Rectal smooth muscle tissue (tissue), 1 donor: ENCODE data around the gene HES5.
"Not testable (repeated sequence)": the region's sequence is repeated elsewhere in the genome, so short reads cannot be mapped to it uniquely, and the experiment has no call there.

ENCODE experiments used
- H3K27ac ChIP-seq: one replicate; pipeline ENCODE4 v1.7.0; 2013; ENCODE audit warnings: low read depth, low read length, inconsistent platforms
- H3K27me3 ChIP-seq: one replicate; pipeline ENCODE4 v1.7.0; 2013; ENCODE audit warnings: low read length; ENCODE audit not compliant: control insufficient read depth, insufficient read depth
- H3K36me3 ChIP-seq: one replicate; pipeline ENCODE4 v1.7.0; 2013; ENCODE audit warnings: low read length; ENCODE audit not compliant: control insufficient read depth, insufficient read depth
- H3K4me1 ChIP-seq: one replicate; pipeline ENCODE4 v1.7.0; 2013; ENCODE audit warnings: low read length; ENCODE audit not compliant: control insufficient read depth, insufficient read depth
- H3K4me3 ChIP-seq: one replicate; pipeline ENCODE4 v1.7.0; 2013; ENCODE audit warnings: low read length
- H3K9ac ChIP-seq: one replicate; pipeline ENCODE4 v1.7.0; 2013; ENCODE audit warnings: low read length

HES5 gene

GRCh38 chr1:2557482-2558400 lies 27.7 kb upstream of the HES5 start:
- Histone ChIP-seq H3K9ac (peak overlapping the region; percentile 24), H3K27ac (no peak overlapping the region), H3K4me3 (peak overlapping the region; percentile 78), H3K4me1 (peaks cover 6% of the 10 kb centered on the region), H3K36me3 (peaks cover 19% of the 10 kb centered on the region), H3K27me3 (no peaks in the 10 kb centered on the region)

DNA sequence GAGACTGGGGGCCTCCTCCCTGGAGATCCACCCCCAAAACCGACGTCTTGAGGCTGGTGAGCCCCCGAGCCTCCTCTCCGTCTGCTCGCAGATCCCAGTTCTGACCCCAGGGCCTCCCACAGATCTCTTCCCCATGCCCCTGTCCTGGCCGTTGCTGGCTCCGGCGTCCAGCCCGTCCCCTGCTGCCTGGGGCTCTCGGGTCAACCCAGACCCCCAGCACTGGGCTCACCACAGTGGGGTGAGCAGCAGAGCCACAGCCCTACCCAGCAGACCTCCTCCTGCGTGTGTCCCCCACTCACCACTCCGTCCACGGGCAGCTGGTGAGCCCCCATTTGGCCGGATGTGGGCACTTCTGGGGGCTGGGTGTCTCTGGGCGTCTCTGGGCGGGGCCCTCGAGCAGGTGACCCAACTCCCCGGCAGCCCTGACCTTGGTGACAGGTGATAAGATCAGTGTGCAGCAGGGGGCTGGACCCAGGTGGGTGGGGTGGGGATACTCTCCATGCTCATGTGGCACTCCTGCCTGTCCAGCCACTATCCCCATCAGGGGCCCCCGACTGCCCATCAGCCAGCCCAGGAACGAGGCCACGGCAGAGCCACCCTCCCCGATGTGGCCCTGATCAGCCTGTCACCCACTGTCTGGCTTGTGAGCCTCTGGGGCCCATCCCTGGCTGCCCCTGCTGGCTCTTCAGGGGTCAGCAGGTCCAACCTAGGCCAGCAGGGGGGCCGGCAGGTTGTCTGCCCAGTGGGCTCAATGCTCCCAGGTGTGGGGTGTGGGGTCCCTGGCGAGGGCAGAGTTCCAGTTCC lies 26.8 kb upstream of the HES5 start:
- peak overlapping the region; percentile 78 for H3K4me3 ChIP-seq
- H3K4me1 ChIP-seq, result peaks cover 6% of the 10 kb centered on the region
- H3K9ac ChIP-seq, result peak overlapping the region; percentile 99
- peak overlapping the region; percentile 83 for H3K27ac ChIP-seq
- peaks cover 11% of the 10 kb centered on the region for H3K36me3 ChIP-seq
- no peaks in the 10 kb centered on the region for H3K27me3 ChIP-seq

- H3K9ac ChIP-seq, result peak within 1 kb of the TSS; percentile 99
- peaks cover 6% of the 10 kb centered on the region for H3K4me1 ChIP-seq
- H3K27me3 ChIP-seq, result no peaks in the 10 kb centered on the region
- peaks cover 11% of the 10 kb centered on the region for H3K36me3 ChIP-seq
- peak within 1 kb of the TSS; percentile 83 for H3K27ac ChIP-seq
- peak within 1 kb of the TSS; percentile 78 for H3K4me3 ChIP-seq
Observed at GRCh38 chr1:2556277-2556677, 26.2 kb upstream of the HES5 start, which contains the start of gene TNFRSF14. TSS of gene TNFRSF14 (plus strand) at chr1:2556371. CDS start at chr1:2556665, 294 bp downstream.

DNA sequence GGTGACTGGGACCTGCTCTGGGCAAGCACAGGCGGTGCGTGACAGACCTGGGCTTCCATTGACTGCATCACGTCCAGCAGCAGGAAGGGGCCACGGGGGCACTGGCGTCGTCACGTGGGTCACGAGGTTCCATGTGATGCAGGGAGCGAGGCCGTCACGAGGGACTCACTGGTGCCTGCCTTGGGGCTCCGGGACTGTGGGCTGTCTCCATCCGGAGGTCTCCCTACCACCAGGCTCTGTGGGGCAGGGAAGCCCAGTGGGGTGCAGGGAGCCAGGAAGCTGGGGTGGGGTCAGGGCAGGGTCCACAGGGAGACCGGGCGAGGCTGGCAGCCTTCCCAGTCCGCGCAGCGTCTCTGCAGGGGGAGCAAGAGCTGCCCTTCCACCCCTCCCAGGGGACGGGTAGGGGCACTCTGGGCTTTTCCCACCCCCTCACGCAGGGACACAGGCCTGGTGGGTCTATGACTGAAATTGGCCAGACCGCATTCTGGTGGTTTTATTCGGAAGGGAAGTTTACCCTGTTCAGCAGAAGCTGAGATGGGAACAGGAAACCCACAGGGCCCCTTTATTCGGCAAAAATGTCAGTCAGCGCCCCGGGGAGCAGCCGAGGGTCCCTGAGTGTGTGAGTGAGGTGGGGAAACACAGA lies 25.7 kb upstream of the HES5 start:
- Histone ChIP-seq H3K27ac (peak overlapping the region; percentile 83), H3K36me3 (peaks cover 11% of the 10 kb centered on the region), H3K4me3 (peak overlapping the region; percentile 78), H3K27me3 (no peaks in the 10 kb centered on the region), H3K4me1 (peaks cover 6% of the 10 kb centered on the region), H3K9ac (peak overlapping the region; percentile 99)

DNA sequence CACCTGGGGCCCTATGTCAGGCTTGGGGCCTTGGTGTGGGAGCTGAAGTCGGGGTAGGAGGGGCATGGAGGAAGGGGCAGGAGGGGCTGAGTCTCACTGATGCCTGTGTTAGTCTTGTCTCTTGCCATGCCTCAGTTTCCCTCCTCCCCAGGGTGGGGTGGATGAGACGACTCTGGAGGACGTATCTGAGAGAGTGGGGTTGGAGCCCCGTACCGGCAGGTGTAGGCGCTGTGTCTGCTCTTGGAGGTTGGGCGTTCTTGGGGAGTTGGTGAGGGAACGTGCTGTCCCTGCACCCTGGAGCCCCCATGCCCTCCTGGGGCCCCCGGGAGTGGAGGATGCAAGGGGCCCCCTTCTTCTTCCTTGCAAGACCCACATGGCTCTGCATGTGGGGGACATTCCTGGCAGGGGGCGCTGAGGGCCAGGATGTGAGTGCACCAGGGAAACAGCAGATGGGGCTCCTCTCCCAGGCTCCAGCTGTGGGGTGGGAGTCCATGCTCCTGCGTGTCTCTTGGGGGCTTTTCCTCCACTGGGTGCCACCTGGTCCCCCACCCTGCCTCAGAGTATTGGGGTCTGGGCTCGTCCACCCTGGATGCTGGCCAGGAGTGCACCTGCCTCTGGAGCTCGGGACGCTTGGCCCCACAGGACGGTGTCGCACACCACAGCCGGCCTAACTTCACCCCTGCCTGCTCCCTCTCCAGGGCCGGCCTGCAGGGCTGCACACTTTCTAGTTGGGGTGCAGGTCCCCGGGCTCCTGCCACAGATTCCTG lies 24.7 kb upstream of the HES5 start:
- Histone ChIP-seq H3K4me3 (peak overlapping the region; percentile 78), H3K36me3 (peaks cover 8% of the 10 kb centered on the region), H3K4me1 (peaks cover 6% of the 10 kb centered on the region), H3K27ac (no peak overlapping the region), H3K9ac (no peak overlapping the region), H3K27me3 (no peaks in the 10 kb centered on the region)

- Histone ChIP-seq H3K27ac (no peak overlapping the region), H3K4me1 (peaks cover 9% of the 10 kb centered on the region), H3K27me3 (no peaks in the 10 kb centered on the region), H3K9ac (no peak overlapping the region), H3K36me3 (peaks cover 4% of the 10 kb centered on the region), H3K4me3 (no peak overlapping the region)
Observed at GRCh38 chr1:2553871-2554620, 24.0 kb upstream of the HES5 start.

DNA sequence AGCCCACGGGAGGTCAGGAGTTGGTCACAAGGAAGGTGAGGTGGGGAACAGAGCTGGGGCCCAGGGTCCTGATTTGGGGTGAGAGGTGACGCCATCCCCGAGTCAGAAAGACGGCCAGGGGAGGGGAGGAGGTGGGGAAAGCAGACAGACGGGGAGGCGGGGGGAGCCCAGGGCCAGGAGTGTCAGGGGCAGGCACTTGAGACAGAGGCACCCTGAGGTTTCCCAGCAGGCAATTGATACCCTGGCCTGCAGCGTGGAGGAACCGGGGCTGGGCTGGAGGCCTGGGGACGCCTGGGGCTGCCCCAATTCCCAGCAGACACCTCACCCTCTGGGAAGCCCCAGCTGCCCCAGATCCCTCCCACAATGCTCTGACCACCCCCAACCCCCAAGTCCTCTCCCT lies 23.0 kb upstream of the HES5 start:
- H3K27ac ChIP-seq, H3K4me3 ChIP-seq, H3K9ac ChIP-seq, H3K36me3 ChIP-seq, H3K27me3 ChIP-seq: not testable (repeated sequence)
- H3K4me1 ChIP-seq, result peaks cover 11% of the 10 kb centered on the region

GRCh38 chr1:2552189-2552588 lies 22.1 kb upstream of the HES5 start:
- Histone ChIP-seq H3K27ac (no peak overlapping the region), H3K4me3 (no peak overlapping the region), H3K9ac (no peak overlapping the region), H3K36me3 (no peaks in the 10 kb centered on the region), H3K4me1 (peaks cover 7% of the 10 kb centered on the region), H3K27me3 (no peaks in the 10 kb centered on the region)

GRCh38 chr1:2551544-2551943 lies 21.5 kb upstream of the HES5 start:
- not testable (repeated sequence) for H3K4me1 ChIP-seq, H3K27ac ChIP-seq, H3K27me3 ChIP-seq, H3K4me3 ChIP-seq, H3K9ac ChIP-seq, H3K36me3 ChIP-seq

DNA sequence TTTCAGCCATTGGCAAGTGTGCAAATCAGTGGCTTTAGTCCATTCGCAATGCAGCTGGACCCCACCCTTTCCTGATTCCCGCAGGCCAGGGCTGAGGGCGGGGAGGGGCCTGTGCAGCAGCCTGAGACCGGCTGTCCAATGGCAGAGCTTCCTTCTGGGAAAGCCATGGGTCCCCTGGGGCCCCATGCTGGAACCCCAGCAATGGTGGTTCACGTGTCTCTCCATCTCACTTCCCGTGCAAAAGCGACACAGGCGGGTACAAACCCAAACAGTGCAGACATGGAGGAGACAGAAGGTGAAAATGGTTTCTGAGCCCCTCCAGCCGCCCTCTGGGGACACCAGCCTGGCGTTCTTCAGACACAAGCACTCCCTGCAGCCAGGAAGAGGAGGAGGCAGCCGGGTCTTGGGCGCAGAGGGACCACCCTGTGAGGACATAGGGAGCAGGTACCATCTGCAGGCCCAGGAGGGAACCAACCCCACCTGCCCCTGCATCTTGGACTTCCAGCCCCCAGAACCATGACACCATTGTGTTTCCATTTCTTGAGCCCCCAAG lies 20.3 kb upstream of the HES5 start:
- H3K4me1 ChIP-seq, H3K4me3 ChIP-seq: not testable (repeated sequence)

GRCh38 chr1:2549367-2550029 lies 19.4 kb upstream of the HES5 start:
- H3K27me3 ChIP-seq, H3K4me1 ChIP-seq, H3K36me3 ChIP-seq: not testable (repeated sequence)
- Histone ChIP-seq H3K9ac (peak overlapping the region; percentile 32), H3K4me3 (peak overlapping the region; percentile 57), H3K27ac (peak overlapping the region; percentile 84)

More for the DNA sequence above, 20.3 kb upstream of the HES5 start:
- H3K27ac ChIP-seq, H3K9ac ChIP-seq, H3K27me3 ChIP-seq, H3K36me3 ChIP-seq: not testable (repeated sequence)
